Activated CD8-positive, alpha-beta T cell treated with anti-CD3 and anti-CD28 coated beads, Interleukin-2, amount 10 ng/mL, durations not matched to agents 7 days and 5 days (primary cell): ENCODE measurements around the gene SYNM. TPM values are rescaled to one million over a fixed set of nuclear protein-coding genes. Genes with fewer than 3 reads are reported as not detected.

Experiments used
- ATAC-seq: fragments of 150-1000 bp; cut with Tn5 transposase; one replicate; pipeline ENCODE4 v1.10.0; 2021; ENCODE audit warnings: moderate library complexity
- CTCF ChIA-PET: fragments of 350-600 bp; sonication (Branson Sonifier 250); formaldehyde crosslinking; loops from one replicate; lab custom pipeline; 2021; ENCODE audit warnings: antibody characterized with exemption; lab: Charles Lee
- POLR2A ChIA-PET: fragments of 350-600 bp; sonication (Branson Sonifier 250); formaldehyde crosslinking; loops from one replicate; lab custom pipeline; 2021; ENCODE audit warnings: antibody characterized with exemption; lab: Charles Lee
- DNase-seq: peaks from one replicate; pipeline ENCODE4 v3.0.0-alpha.2; 2020
- H3K27ac Mint-ChIP-seq: one replicate; pipeline ENCODE4 v1.8.0; 2021; ENCODE audit warnings: mild to moderate bottlenecking, mixed read lengths
- H3K27me3 Mint-ChIP-seq: one replicate; pipeline ENCODE4 v1.8.0; 2021; ENCODE audit warnings: low read depth, mixed read lengths
- H3K36me3 Mint-ChIP-seq: one replicate; pipeline ENCODE4 v1.8.0; 2021; ENCODE audit warnings: low read depth, mixed read lengths
- H3K4me1 Mint-ChIP-seq: one replicate; pipeline ENCODE4 v1.8.0; 2021; ENCODE audit warnings: low read depth, mixed read lengths
- H3K4me3 Mint-ChIP-seq: one replicate; pipeline ENCODE4 v1.8.0; 2021; ENCODE audit warnings: mild to moderate bottlenecking, mixed read lengths
- H3K9me3 Mint-ChIP-seq: one replicate; pipeline ENCODE4 v1.8.0; 2022; ENCODE audit warnings: mixed read lengths; ENCODE audit not compliant: insufficient read depth
- total RNA-seq, 2 experiments: library from RNA; stranded (reverse); gene quantifications; one replicate each; pipeline ENCODE4 v1.2.3, GENCODE V29; 2021

Gene SYNM
- total RNA-seq, 2 experiments from 2014 or later, result 0.18 to 0.29 TPM

DNA sequence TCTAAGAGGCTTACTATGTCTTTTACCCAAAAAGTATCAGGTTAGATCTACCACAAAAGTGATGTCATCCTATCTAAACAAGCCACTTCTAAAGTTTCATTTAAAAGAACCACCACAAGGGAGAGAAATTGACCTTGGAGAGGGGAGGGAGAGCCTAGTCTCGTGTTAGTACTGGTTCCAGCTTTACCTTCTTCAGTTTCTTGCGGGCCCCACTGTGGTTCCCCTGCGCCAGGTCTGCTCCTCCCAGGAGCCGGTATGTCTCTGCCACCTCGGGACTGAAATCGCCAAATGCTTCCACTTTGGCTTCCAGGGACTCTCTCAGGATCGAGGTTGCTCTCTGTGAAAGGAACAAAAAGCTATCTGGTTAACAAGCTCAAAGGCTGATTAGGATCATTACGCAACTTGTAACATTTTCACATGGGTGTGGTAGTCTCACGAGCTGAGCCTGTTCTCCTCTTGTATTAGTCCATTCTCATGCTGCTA is 51.1 kb downstream of the SYNM start:
- Mint-ChIP-seq H3K36me3 (no peaks in the 10 kb centered on the region), H3K9me3 (no peaks in the 10 kb centered on the region), H3K27me3 (no peaks in the 10 kb centered on the region), H3K27ac (no peak overlapping the region), H3K4me3 (no peak overlapping the region), H3K4me1 (peaks cover 8% of the 10 kb centered on the region)
- ATAC-seq (peak; percentile 44), DNase-seq (no peak)
- CTCF ChIA-PET, result no interaction called here
- POLR2A ChIA-PET, result no interaction called here

- CTCF ChIA-PET, result no interaction called here
- POLR2A ChIA-PET, result no interaction called here
- peaks cover 8% of the 10 kb centered on the region for H3K4me1 Mint-ChIP-seq
- no peak for DNase-seq
- H3K9me3 Mint-ChIP-seq, result no peaks in the 10 kb centered on the region
- no peaks in the 10 kb centered on the region for H3K36me3 Mint-ChIP-seq
- no peak for ATAC-seq
- H3K27ac Mint-ChIP-seq, result no peak overlapping the region
- no peak overlapping the region for H3K4me3 Mint-ChIP-seq
- H3K27me3 Mint-ChIP-seq, result no peaks in the 10 kb centered on the region
These were observed 52.6 kb downstream of the SYNM start for GRCh38 chr15:99157456-99157855.

- H3K9me3 Mint-ChIP-seq, result no peaks in the 10 kb centered on the region
- no peak overlapping the region for H3K4me3 Mint-ChIP-seq
- peaks cover 8% of the 10 kb centered on the region for H3K4me1 Mint-ChIP-seq
- no peaks in the 10 kb centered on the region for H3K36me3 Mint-ChIP-seq
- ChIA-PET POLR2A (no interaction called here), CTCF (no interaction called here)
- DNase-seq (no peak), ATAC-seq (no peak)
- no peaks in the 10 kb centered on the region for H3K27me3 Mint-ChIP-seq
- H3K27ac Mint-ChIP-seq, result no peak overlapping the region
These were observed 53.9 kb downstream of the SYNM start for GRCh38 chr15:99158626-99159412.

DNA sequence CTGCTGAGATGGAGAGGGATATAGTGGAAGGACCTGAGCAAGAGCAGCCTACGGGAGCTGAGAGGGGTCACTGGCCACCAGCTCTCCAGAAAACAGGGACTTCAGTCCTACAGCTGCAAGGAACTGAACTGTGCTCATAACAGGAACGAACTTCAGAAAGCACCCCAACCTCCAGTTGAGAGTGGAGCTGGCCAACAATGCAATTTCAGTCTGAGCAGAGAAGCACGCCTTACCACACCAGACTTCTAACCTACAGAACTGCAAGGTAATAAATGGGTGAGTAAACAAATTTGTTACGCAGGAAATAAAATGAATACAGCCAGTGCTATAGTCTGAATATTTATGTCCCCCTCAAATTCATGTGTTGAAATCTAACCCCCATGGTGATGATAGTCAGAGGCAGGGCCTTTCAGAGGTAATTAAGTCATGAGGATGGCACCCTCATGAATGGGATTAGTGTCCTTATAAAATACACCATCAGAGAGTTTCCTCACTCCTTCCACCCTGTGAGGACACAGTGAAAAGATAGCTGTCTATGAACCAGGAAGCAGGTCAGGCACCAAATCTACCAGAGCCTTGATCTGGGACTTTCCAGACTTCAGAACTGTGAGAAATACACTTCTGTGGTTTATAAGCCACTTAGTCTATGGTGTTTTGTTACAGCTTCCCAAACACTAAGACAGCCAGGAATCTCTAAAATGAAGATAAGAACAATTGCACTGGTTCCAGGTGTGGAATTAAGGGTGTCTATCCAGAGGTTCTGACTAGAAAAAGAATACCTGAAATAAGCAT is 58.6 kb downstream of the SYNM start:
- DNase-seq (no peak), ATAC-seq (no peak)
- ChIA-PET POLR2A (no interaction called here), CTCF (no interaction called here)
- H3K36me3 Mint-ChIP-seq, result no peaks in the 10 kb centered on the region
- no peak overlapping the region for H3K27ac Mint-ChIP-seq
- no peaks in the 10 kb centered on the region for H3K27me3 Mint-ChIP-seq
- no peak overlapping the region for H3K4me3 Mint-ChIP-seq
- H3K4me1 Mint-ChIP-seq, result no peaks in the 10 kb centered on the region
- H3K9me3 Mint-ChIP-seq, result no peaks in the 10 kb centered on the region

GRCh38 chr15:99164119-99164518 is 59.2 kb downstream of the SYNM start:
- Mint-ChIP-seq H3K9me3 (no peaks in the 10 kb centered on the region), H3K4me1 (no peaks in the 10 kb centered on the region), H3K27me3 (no peaks in the 10 kb centered on the region), H3K36me3 (no peaks in the 10 kb centered on the region), H3K4me3 (no peak overlapping the region), H3K27ac (no peak overlapping the region)
- POLR2A ChIA-PET, result no interaction called here
- CTCF ChIA-PET, result interaction anchor here (0.7 kb wide), 1 partner anchor 64 kb away, joined by 3 read pairs; no protein-coding TSS in a partner anchor
- ATAC-seq (no peak), DNase-seq (no peak)

DNA sequence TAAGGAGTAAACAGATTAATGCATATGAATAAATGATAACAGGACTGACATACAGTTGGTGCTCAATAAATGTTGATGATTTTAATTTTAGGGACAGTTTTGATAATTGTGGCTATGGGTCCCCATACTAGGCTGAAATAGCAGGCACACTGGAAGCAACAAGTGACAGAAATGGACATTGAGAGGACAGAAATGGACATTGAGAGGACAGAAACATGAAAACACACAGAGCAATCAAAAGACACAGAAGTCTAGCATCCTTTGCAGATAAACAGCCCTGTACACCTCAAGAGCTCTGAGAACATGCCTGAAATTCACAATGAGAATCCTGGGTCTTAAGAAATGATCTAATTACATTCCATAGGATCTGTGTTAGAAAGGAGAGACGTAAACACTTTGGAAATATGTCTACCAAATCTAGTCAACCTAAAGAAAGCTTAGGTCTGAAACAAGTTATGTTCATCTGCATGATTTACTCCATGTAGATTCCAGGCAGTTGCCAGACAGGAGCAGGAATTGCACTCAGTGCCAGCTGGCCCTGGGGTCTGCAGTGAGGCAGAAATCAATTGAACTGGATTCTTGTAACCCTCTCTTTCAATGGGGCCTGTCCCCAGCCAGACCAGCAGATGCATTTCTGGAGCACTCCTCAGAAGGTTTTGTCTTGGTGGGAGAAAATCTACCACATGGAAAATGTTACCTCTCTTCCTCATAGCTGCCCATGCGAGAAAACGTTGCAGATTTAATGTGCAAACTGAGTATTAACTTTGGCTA is 60.3 kb downstream of the SYNM start:
- DNase-seq (no peak), ATAC-seq (no peak)
- Mint-ChIP-seq H3K4me3 (no peak overlapping the region), H3K27ac (no peak overlapping the region), H3K36me3 (no peaks in the 10 kb centered on the region), H3K27me3 (no peaks in the 10 kb centered on the region), H3K9me3 (no peaks in the 10 kb centered on the region), H3K4me1 (no peaks in the 10 kb centered on the region)
- POLR2A ChIA-PET, result no interaction called here
- CTCF ChIA-PET, result no interaction called here

GRCh38 chr15:99165956-99166689 is 61.2 kb downstream of the SYNM start:
- DNase-seq (no peak), ATAC-seq (no peak)
- no peaks in the 10 kb centered on the region for H3K36me3 Mint-ChIP-seq
- no peaks in the 10 kb centered on the region for H3K9me3 Mint-ChIP-seq
- H3K27ac Mint-ChIP-seq, result no peak overlapping the region
- ChIA-PET CTCF (no interaction called here), POLR2A (no interaction called here)
- H3K4me3 Mint-ChIP-seq, result no peak overlapping the region
- H3K27me3 Mint-ChIP-seq, result no peaks in the 10 kb centered on the region
- H3K4me1 Mint-ChIP-seq, result no peaks in the 10 kb centered on the region

DNA sequence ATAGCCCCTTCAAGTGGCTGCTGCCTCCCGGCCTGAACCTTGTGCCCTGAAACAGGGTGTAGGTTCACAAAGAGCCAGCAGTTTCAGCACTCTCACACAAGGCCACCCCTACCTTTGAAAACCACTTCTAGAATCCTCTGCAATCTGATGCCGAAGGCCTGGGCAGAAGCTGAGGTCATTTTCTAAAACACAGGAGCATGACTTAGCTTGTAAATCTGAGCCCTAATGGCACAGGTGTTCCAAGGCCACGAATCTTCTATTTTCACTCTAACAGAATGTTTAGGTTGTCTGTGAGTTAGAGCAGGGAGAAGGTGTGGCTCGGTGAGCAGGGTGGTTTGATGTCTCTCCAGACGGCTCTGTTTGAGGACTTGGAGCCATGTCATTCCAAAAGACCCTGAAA is 62.3 kb downstream of the SYNM start:
- H3K9me3 Mint-ChIP-seq, result no peaks in the 10 kb centered on the region
- ChIA-PET POLR2A (no interaction called here), CTCF (no interaction called here)

DNA sequence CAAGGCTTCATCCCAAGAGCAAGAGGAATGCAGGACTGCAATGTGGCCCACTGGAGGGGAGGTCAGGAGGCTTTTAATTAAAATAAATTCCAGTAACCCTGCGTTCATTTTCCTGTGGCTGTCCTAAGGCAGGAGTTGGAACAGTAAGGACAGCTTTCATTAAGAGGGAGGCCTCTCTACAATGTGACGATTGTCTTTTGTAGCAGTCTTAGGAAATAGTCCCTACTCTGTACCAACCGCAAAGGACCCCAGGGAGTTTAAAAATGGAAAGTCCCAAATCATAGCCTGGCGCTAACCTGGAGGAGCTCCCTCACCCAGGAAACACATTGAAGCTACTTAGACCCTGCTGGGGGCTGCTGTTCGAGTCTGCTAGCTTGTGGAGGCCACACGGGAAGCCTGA is 62.8 kb downstream of the SYNM start:
- H3K36me3 Mint-ChIP-seq, result no peaks in the 10 kb centered on the region
- no peak overlapping the region for H3K4me3 Mint-ChIP-seq
- ChIA-PET CTCF (no interaction called here), POLR2A (no interaction called here)
- ATAC-seq, result no peak
- H3K4me1 Mint-ChIP-seq, result no peaks in the 10 kb centered on the region
- DNase-seq, result no peak
- no peaks in the 10 kb centered on the region for H3K9me3 Mint-ChIP-seq
- H3K27me3 Mint-ChIP-seq, result no peaks in the 10 kb centered on the region
- H3K27ac Mint-ChIP-seq, result no peak overlapping the region

More for the DNA sequence above, 62.3 kb downstream of the SYNM start:
- no peaks in the 10 kb centered on the region for H3K36me3 Mint-ChIP-seq
- no peak for DNase-seq
- ATAC-seq, result no peak
- H3K27me3 Mint-ChIP-seq, result no peaks in the 10 kb centered on the region
- H3K4me3 Mint-ChIP-seq, result no peak overlapping the region
- no peak overlapping the region for H3K27ac Mint-ChIP-seq
- H3K4me1 Mint-ChIP-seq, result no peaks in the 10 kb centered on the region

DNA sequence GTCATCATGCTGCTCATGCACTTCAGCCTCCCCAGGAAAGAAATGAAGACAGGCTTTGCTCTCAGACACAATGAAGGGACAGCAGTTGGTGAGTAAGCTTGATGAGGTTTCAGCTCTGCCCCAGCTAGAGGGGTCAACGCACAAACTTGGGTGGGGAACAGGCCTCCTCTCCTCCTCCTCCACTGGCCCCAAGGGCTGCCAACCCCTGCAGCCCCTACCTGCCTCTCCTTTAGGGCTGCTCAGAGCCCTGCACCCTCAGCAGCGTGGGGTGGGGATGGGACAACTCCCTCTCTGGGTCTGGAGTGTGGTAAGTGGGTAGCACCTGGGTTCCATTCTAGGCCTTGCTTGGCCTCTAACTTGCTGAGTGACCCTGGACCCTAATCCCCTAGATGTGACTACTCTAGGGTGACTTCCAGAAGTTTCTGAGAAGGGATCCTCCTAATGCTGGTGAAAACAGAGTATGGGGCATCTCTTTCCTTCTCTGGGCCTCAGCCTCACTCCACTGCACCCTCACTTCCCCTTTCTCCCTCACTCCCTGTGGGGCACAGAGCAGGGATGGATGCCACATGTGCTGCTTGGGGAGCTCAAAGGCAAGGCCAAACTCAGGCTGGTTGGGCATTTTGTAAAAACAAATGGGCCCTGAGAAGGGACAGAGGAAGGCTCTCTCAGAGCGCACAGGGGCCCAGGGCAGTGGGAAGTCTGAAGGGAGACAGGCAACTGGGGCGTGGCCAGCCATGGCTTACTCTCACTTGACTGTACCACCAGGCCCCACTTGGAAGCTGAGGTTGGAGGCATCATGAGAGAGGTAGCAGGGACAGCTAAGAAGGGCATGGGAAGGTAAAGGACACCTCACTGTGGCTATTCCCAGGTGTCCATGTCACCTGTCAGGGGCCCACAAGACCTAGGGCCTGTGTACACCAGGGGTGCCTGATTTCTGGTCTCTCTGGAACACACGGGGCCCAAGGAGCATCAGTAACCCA is 64.0 kb downstream of the SYNM start:
- no peaks in the 10 kb centered on the region for H3K4me1 Mint-ChIP-seq
- H3K27ac Mint-ChIP-seq, result no peak overlapping the region
- no peak for DNase-seq
- CTCF ChIA-PET, result no interaction called here
- H3K27me3 Mint-ChIP-seq, result no peaks in the 10 kb centered on the region
- no peak for ATAC-seq
- no peak overlapping the region for H3K4me3 Mint-ChIP-seq
- no peaks in the 10 kb centered on the region for H3K9me3 Mint-ChIP-seq
- no peaks in the 10 kb centered on the region for H3K36me3 Mint-ChIP-seq
- POLR2A ChIA-PET, result no interaction called here
